Stomach (tissue), 9 donors: ENCODE results near the gene MLST8. TPM values are rescaled to one million over a fixed set of nuclear protein-coding genes. Genes with fewer than 3 reads are reported as not detected.

Experiments
- DNase-seq, 2 donors: peaks; one replicate each; pipeline versions ENCODE4 v3.0.0 to v3.0.0-alpha.2; 2013 to 2019
- H3K27ac ChIP-seq, 5 donors: fragments of 200-600 bp in 4 of 5; sonication (generic) in 4 of 5; one replicate each; pipeline ENCODE4 v1.5.1; 2013 to 2019; ENCODE audit warnings: mild to moderate bottlenecking in 1 of 5, moderate library complexity in 1 of 5
- H3K27me3 ChIP-seq, 3 donors: fragments of 200-600 bp; sonication (generic); one replicate each; pipeline ENCODE4 v1.5.1; 2017 to 2019; ENCODE audit warnings: mixed run types in 1 of 3
- H3K36me3 ChIP-seq, 4 donors: fragments of 200-600 bp; sonication (generic); 1 replicate in 3 of 4; 2 replicates in 1 of 4; pipeline ENCODE4 v1.5.1; 2016 to 2019
- H3K4me1 ChIP-seq, 4 donors: fragments of 200-600 bp; sonication (generic); one replicate each; pipeline ENCODE4 v1.5.1; 2016 to 2019
- H3K4me3 ChIP-seq, 4 donors: fragments of 200-600 bp; sonication (generic) in 3 of 4; one replicate each; pipeline ENCODE4 v1.5.1; 2016 to 2019; ENCODE audit warnings: mild to moderate bottlenecking in 1 of 4
- H3K9me3 ChIP-seq, 4 donors: fragments of 200-600 bp; sonication (generic); one replicate each; pipeline ENCODE4 v1.5.1; 2016 to 2019
- CTCF ChIP-seq, 7 experiments: fragments of 450-650 bp in 4 of 7; fragments of 200-600 bp in 3 of 7; sonication (generic) in 3 of 7; IDR thresholded peaks; one replicate each; pipeline ENCODE4 v1.5.1; 2016 to 2019; ENCODE audit warnings: antibody characterized with exemption in 7 of 7, control low read depth in 2 of 7, mild to moderate bottlenecking in 1 of 7
- EP300 ChIP-seq: sonication (generic); formaldehyde crosslinking; IDR thresholded peaks from one replicate; pipeline ENCODE4 v1.6.1; 2017; ENCODE audit warnings: antibody characterized with exemption
- POLR2A ChIP-seq, 4 donors: fragments of 450-650 bp; IDR thresholded peaks; one replicate each; pipeline ENCODE4 v1.6.1; 2016; ENCODE audit warnings: antibody characterized with exemption in 4 of 4, control low read depth in 2 of 4, mild to moderate bottlenecking in 1 of 4, moderate library complexity in 1 of 4
- POLR2AphosphoS5 ChIP-seq, 3 donors: sonication (generic); formaldehyde crosslinking; IDR thresholded peaks; one replicate each; pipeline ENCODE4 v1.6.1; 2016; ENCODE audit warnings: antibody characterized with exemption in 3 of 3
- WGBS, 5 donors: extraction: QIAGEN DNeasy Blood & Tissue Kit in 3 of 5; methylation state at CpG; one replicate each; pipeline versions ENCODE4 v1.1.5 to v1.1.7; 2013 to 2018; 5-methylcytosine and 5-hydroxymethylcytosine counted together
- intact Hi-C: fragments of 100-400 bp; cut with DNase I; formaldehyde crosslinking; loops from one replicate; pipeline ENCODE4 v1.15.1; 2023; ENCODE audit warnings: low total_unique reads
- polyA plus RNA-seq, 3 donors: library from polyadenylated mRNA; stranded (reverse); fragments of 200-250 nt; gene quantifications; one replicate each; pipeline ENCODE4 v1.2.3, GENCODE V29; 2013
- total RNA-seq, 5 donors: library from RNA; depleted of rRNA; stranded (reverse); fragments of >200 nt; gene quantifications; one replicate each; pipeline versions ENCODE4 v1.1.0 to v1.2.3, GENCODE V29; 2014 to 2016
- donor health status: healthy with polysubstance abuse.
- donor health status: Bipolar disorder and iron deficiency.
- donor health status: healthy.

Gene MLST8
- total and polyA plus RNA-seq, 8 donors: 7.5 to 235 (median 55.8) TPM

GRCh38 chr16:2184346-2184745, 20.9 kb upstream of the MLST8 start:
- H3K4me1 ChIP-seq: no peaks in the 10 kb centered on the region
- DNase-seq: no peak
- no peak overlapping the region for H3K27ac ChIP-seq
- no peak overlapping the region for H3K4me3 ChIP-seq
- H3K9me3 ChIP-seq: no peaks in the 10 kb centered on the region
- TF ChIP-seq POLR2AphosphoS5 (IDR thresholded peaks at IDR 0.05) (no peak), POLR2A (IDR thresholded peaks at IDR 0.05) (no peak), EP300 (no peak), CTCF (IDR thresholded peaks at IDR 0.05) (no peak)
- H3K36me3 ChIP-seq: no peaks in the 10 kb centered on the region
- intact Hi-C loops: no loop called here
- peaks cover 0 to 2% (median 0%) of the 10 kb centered on the region in 3 donors for H3K27me3 ChIP-seq
- 82 to 91% (median 85%) methylated on average over 17 to 19 of the region's 19 CpGs for WGBS, 5 donors

GRCh38 chr16:2184962-2185361, 20.3 kb upstream of the MLST8 start:
- H3K4me3 ChIP-seq: no peak overlapping the region
- 73 to 100% (median 82%) methylated on average over 1 to 20 of the region's 20 CpGs for WGBS, 5 donors
- no peak overlapping the region for H3K27ac ChIP-seq
- no peak for TF ChIP-seq CTCF (IDR thresholded peaks at IDR 0.05)
- TF ChIP-seq POLR2AphosphoS5 (IDR thresholded peaks at IDR 0.05): no peak
- no peak for TF ChIP-seq EP300
- TF ChIP-seq POLR2A (IDR thresholded peaks at IDR 0.05): no peak
- H3K36me3 ChIP-seq: no peaks in the 10 kb centered on the region
- DNase-seq: no peak
- no peaks in the 10 kb centered on the region for H3K4me1 ChIP-seq
- intact Hi-C loops: no loop called here
- no peaks in the 10 kb centered on the region for H3K27me3 ChIP-seq
- no peaks in the 10 kb centered on the region for H3K9me3 ChIP-seq

- intact Hi-C loops: no loop called here
- no peak for TF ChIP-seq POLR2A (IDR thresholded peaks at IDR 0.05)
- no peak for TF ChIP-seq EP300
- no peak for TF ChIP-seq CTCF (IDR thresholded peaks at IDR 0.05)
- no peak for TF ChIP-seq POLR2AphosphoS5 (IDR thresholded peaks at IDR 0.05)
- no peaks in the 10 kb centered on the region for H3K9me3 ChIP-seq
- H3K36me3 ChIP-seq: no peaks in the 10 kb centered on the region
- WGBS, 5 donors: 86 to 89% (median 87%) methylated on average over 13 of the region's 13 CpGs
- H3K4me1 ChIP-seq: no peaks in the 10 kb centered on the region
- no peak for DNase-seq
- no peak overlapping the region for H3K4me3 ChIP-seq
- no peak overlapping the region for H3K27ac ChIP-seq
- no peaks in the 10 kb centered on the region for H3K27me3 ChIP-seq
Measured at GRCh38 chr16:2186064-2186463, 19.2 kb upstream of the MLST8 start.

- H3K4me1 ChIP-seq: no peaks in the 10 kb centered on the region
- H3K9me3 ChIP-seq: no peaks in the 10 kb centered on the region
- no peak for DNase-seq
- 84 to 93% (median 88%) methylated on average over 16 to 20 of the region's 20 CpGs for WGBS, 5 donors
- intact Hi-C loops: no loop called here
- no peaks in the 10 kb centered on the region for H3K27me3 ChIP-seq
- no peaks in the 10 kb centered on the region for H3K36me3 ChIP-seq
- TF ChIP-seq EP300 (no peak), CTCF (IDR thresholded peaks at IDR 0.05) (no peak), POLR2A (IDR thresholded peaks at IDR 0.05) (no peak), POLR2AphosphoS5 (IDR thresholded peaks at IDR 0.05) (no peak)
- no peak overlapping the region for H3K27ac ChIP-seq
- no peak overlapping the region for H3K4me3 ChIP-seq
Measured at GRCh38 chr16:2186505-2186904, 18.7 kb upstream of the MLST8 start.
